HAP-1 (cell line): ENCODE results near the gene SLC39A8.

Source experiments
- DNase-seq, 2 experiments: peaks; one replicate each; pipeline ENCODE4 v3.0.0-alpha.2; 2016 to 2020; ENCODE audit warnings: low spot score in 2 of 2
- H3K27me3 ChIP-seq: fragments of 250-450 bp; sonication (Bioruptor Pico); 2 replicates; pipeline ENCODE4 v1.5.1; 2020; ENCODE audit warnings: low read depth, mild to moderate bottlenecking, moderate library complexity
- H3K36me3 ChIP-seq: fragments of 250-450 bp; sonication (Bioruptor Pico); replicated peaks from 2 replicates; pipeline ENCODE4 v1.5.1; 2020; ENCODE audit warnings: mild to moderate bottlenecking
- H3K4me1 ChIP-seq: fragments of 250-450 bp; sonication (Bioruptor Pico); 2 replicates; pipeline ENCODE4 v1.5.1; 2020; ENCODE audit warnings: mild to moderate bottlenecking
- H3K4me3 ChIP-seq: fragments of 250-450 bp; sonication (Bioruptor Pico); 2 replicates; pipeline ENCODE4 v1.5.1; 2020; ENCODE audit warnings: mild to moderate bottlenecking, moderate library complexity
- H3K9me3 ChIP-seq: fragments of 250-450 bp; sonication (Bioruptor Pico); 2 replicates; pipeline ENCODE4 v1.5.1; 2020; ENCODE audit warnings: mild to moderate bottlenecking, moderate library complexity
- in situ Hi-C: fragments of 300-500 bp; cut with MboI; formaldehyde crosslinking; loops from 3 replicates; pipeline ENCODE4 v1.14.3; 2020; ENCODE audit warnings: low sequenced_read_pairs, inconsistent platforms, mixed read lengths

The SLC39A8 gene

GRCh38 chr4:102326951-102327350 is 18.3 kb downstream of the SLC39A8 start:
- Histone ChIP-seq H3K4me3 (no peak overlapping the region), H3K36me3 (no peaks in the 10 kb centered on the region), H3K27me3 (no peaks in the 10 kb centered on the region), H3K4me1 (peaks cover 12% of the 10 kb centered on the region), H3K9me3 (no peaks in the 10 kb centered on the region)
- no peak for DNase-seq
- in situ Hi-C loops, result no loop called here

GRCh38 chr4:102324730-102325129 is 20.6 kb downstream of the SLC39A8 start:
- no peak for DNase-seq
- no peaks in the 10 kb centered on the region for H3K36me3 ChIP-seq
- in situ Hi-C loops, result no loop called here

GRCh38 chr4:102322736-102323135 is 22.5 kb downstream of the SLC39A8 start:
- peaks cover 23% of the 10 kb centered on the region for H3K4me1 ChIP-seq
- in situ Hi-C loops, result no loop called here
- no peaks in the 10 kb centered on the region for H3K36me3 ChIP-seq
- H3K9me3 ChIP-seq, result no peaks in the 10 kb centered on the region
- no peaks in the 10 kb centered on the region for H3K27me3 ChIP-seq
- no peak overlapping the region for H3K4me3 ChIP-seq
- no peak for DNase-seq

More at GRCh38 chr4:102324730-102325129, 20.6 kb downstream of the SLC39A8 start:
- peaks cover 18% of the 10 kb centered on the region for H3K4me1 ChIP-seq
- no peaks in the 10 kb centered on the region for H3K9me3 ChIP-seq
- H3K27me3 ChIP-seq, result no peaks in the 10 kb centered on the region
- H3K4me3 ChIP-seq, result no peak overlapping the region

- Histone ChIP-seq H3K27me3 (no peaks in the 10 kb centered on the region), H3K4me3 (no peak overlapping the region), H3K4me1 (peaks cover 23% of the 10 kb centered on the region), H3K9me3 (no peaks in the 10 kb centered on the region), H3K36me3 (no peaks in the 10 kb centered on the region)
- in situ Hi-C loops, result no loop called here
- no peak for DNase-seq
Observed at GRCh38 chr4:102321260-102321995, 23.9 kb downstream of the SLC39A8 start.

DNA sequence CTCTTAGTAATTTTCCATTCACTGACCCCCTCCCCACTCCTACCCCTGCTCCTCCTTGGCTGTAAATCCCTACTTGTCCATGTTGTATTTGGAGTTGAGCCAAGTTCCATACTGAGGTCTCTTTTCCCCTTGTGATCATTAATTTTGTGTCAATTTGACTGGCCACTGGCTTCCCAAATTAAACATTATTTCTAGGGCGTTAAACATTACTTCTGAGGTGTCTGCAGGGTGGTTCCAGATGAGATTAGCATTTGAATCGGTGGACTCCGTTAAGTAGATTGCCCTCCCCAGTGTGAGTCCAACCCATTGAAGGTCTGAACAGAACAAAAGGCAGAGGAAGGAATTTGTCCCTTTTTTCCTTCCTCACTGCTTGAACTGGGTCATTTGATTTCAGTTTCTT is 25.7 kb downstream of the SLC39A8 start:
- Histone ChIP-seq H3K27me3 (no peaks in the 10 kb centered on the region), H3K9me3 (no peaks in the 10 kb centered on the region), H3K36me3 (no peaks in the 10 kb centered on the region), H3K4me1 (peaks cover 17% of the 10 kb centered on the region), H3K4me3 (no peak overlapping the region)
- in situ Hi-C loops, result no loop called here
- peak; percentile 39 to 51 for DNase-seq

- Histone ChIP-seq H3K4me3 (no peak overlapping the region), H3K36me3 (no peaks in the 10 kb centered on the region), H3K9me3 (no peaks in the 10 kb centered on the region), H3K27me3 (no peaks in the 10 kb centered on the region), H3K4me1 (peaks cover 17% of the 10 kb centered on the region)
- no peak for DNase-seq
- in situ Hi-C loops, result no loop called here
Observed at GRCh38 chr4:102318526-102318925, 26.8 kb downstream of the SLC39A8 start.

GRCh38 chr4:102318105-102318504 is 27.2 kb downstream of the SLC39A8 start:
- no peaks in the 10 kb centered on the region for H3K9me3 ChIP-seq
- DNase-seq, result no peak
- no peaks in the 10 kb centered on the region for H3K36me3 ChIP-seq
- no peaks in the 10 kb centered on the region for H3K27me3 ChIP-seq
- in situ Hi-C loops, result no loop called here
- H3K4me1 ChIP-seq, result peaks cover 17% of the 10 kb centered on the region
- no peak overlapping the region for H3K4me3 ChIP-seq

DNA sequence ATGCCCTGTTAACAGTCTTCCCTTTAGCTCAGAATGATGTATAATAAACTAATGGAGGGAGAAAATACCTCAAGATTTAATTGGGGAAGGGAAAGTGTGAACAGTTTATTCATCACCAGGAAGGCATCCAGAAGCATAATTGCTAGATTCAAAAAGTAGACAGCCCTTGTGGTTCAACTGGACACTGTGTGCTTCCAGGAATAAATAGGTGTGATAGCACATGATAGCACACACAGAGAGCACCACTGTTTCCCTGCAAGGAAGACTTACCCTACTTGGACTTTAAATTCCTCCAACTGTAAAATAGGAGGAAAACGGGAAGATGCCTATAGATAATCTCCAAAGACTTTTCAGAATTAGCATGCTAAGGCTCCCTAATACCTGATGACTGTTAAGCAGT is 27.8 kb downstream of the SLC39A8 start:
- Histone ChIP-seq H3K4me1 (peaks cover 16% of the 10 kb centered on the region), H3K27me3 (no peaks in the 10 kb centered on the region), H3K4me3 (no peak overlapping the region), H3K9me3 (no peaks in the 10 kb centered on the region), H3K36me3 (no peaks in the 10 kb centered on the region)
- DNase-seq, result no peak
- in situ Hi-C loops, result no loop called here

GRCh38 chr4:102316585-102316984 is 28.7 kb downstream of the SLC39A8 start:
- peaks cover 7% of the 10 kb centered on the region for H3K4me1 ChIP-seq
- in situ Hi-C loops, result no loop called here
- no peak overlapping the region for H3K4me3 ChIP-seq
- no peaks in the 10 kb centered on the region for H3K9me3 ChIP-seq
- DNase-seq, result no peak
- H3K36me3 ChIP-seq, result no peaks in the 10 kb centered on the region
- H3K27me3 ChIP-seq, result no peaks in the 10 kb centered on the region

GRCh38 chr4:102315532-102315931 is 29.8 kb downstream of the SLC39A8 start:
- H3K27me3 ChIP-seq, result no peaks in the 10 kb centered on the region
- H3K36me3 ChIP-seq, result no peaks in the 10 kb centered on the region
- in situ Hi-C loops, result no loop called here
- H3K9me3 ChIP-seq, result no peaks in the 10 kb centered on the region
- peaks cover 6% of the 10 kb centered on the region for H3K4me1 ChIP-seq
- H3K4me3 ChIP-seq, result no peak overlapping the region
- DNase-seq, result no peak

GRCh38 chr4:102312417-102312816 is 32.9 kb downstream of the SLC39A8 start:
- DNase-seq, result no peak
- H3K36me3 ChIP-seq, result no peaks in the 10 kb centered on the region
- H3K9me3 ChIP-seq, result no peaks in the 10 kb centered on the region
- no peaks in the 10 kb centered on the region for H3K4me1 ChIP-seq
- in situ Hi-C loops, result no loop called here
- no peaks in the 10 kb centered on the region for H3K27me3 ChIP-seq
- H3K4me3 ChIP-seq, result no peak overlapping the region

- Histone ChIP-seq H3K4me1 (no peaks in the 10 kb centered on the region), H3K4me3 (no peak overlapping the region), H3K9me3 (no peaks in the 10 kb centered on the region), H3K27me3 (no peaks in the 10 kb centered on the region), H3K36me3 (no peaks in the 10 kb centered on the region)
- in situ Hi-C loops, result no loop called here
- DNase-seq, result no peak
Observed at GRCh38 chr4:102311912-102312311, 33.4 kb downstream of the SLC39A8 start.

- Histone ChIP-seq H3K4me3 (no peak overlapping the region), H3K9me3 (no peaks in the 10 kb centered on the region), H3K27me3 (no peaks in the 10 kb centered on the region), H3K4me1 (no peaks in the 10 kb centered on the region), H3K36me3 (no peaks in the 10 kb centered on the region)
- in situ Hi-C loops, result no loop called here
- DNase-seq, result no peak
Observed at GRCh38 chr4:102311407-102311806, 33.9 kb downstream of the SLC39A8 start.

GRCh38 chr4:102308032-102308799 is 37.1 kb downstream of the SLC39A8 start:
- DNase-seq, result no peak
- in situ Hi-C loops, result no loop called here
- H3K4me3 ChIP-seq, result no peak overlapping the region
- no peaks in the 10 kb centered on the region for H3K9me3 ChIP-seq
- H3K27me3 ChIP-seq, result no peaks in the 10 kb centered on the region
- H3K4me1 ChIP-seq, result no peaks in the 10 kb centered on the region
- H3K36me3 ChIP-seq, result no peaks in the 10 kb centered on the region
